Body of pancreas (tissue), 4 donors: ENCODE results near the gene SLC24A4. TPM values are rescaled to one million over a fixed set of nuclear protein-coding genes. Genes with fewer than 3 reads are reported as not detected.

Experiments used
- ATAC-seq: fragments of 150-250 bp; one replicate; pipeline ENCODE4 v1.9.1; 2016
- DNase-seq, 4 donors: peaks; one replicate each; pipeline ENCODE4 v3.0.0-alpha.2; 2019
- H3K27ac ChIP-seq, 4 donors: fragments of 200-600 bp; sonication (generic); 1 replicate in 3 of 4; 2 replicates in 1 of 4; pipeline versions ENCODE4 v1.5.1 to v1.6.1; 2016 to 2019; ENCODE audit warnings: mild to moderate bottlenecking in 1 of 4, mixed read lengths in 1 of 4, moderate library complexity in 1 of 4
- H3K27me3 ChIP-seq, 2 donors: fragments of 200-600 bp; sonication (generic); one replicate each; pipeline ENCODE4 v1.6.0; 2016; ENCODE audit warnings: mild to moderate bottlenecking in 1 of 2
- H3K36me3 ChIP-seq, 2 donors: fragments of 200-600 bp; sonication (generic); replicated peaks in 1 of 2; 2 replicates each; pipeline ENCODE4 v1.5.1; 2016; ENCODE audit warnings: low read depth in 2 of 2; ENCODE audit not compliant: insufficient read depth in 1 of 2
- H3K4me1 ChIP-seq: fragments of 200-600 bp; sonication (generic); one replicate; pipeline ENCODE4 v1.6.0; 2016
- H3K4me3 ChIP-seq, 2 donors: fragments of 200-600 bp; sonication (generic); 1 replicate in 1 of 2; 2 replicates in 1 of 2; pipeline ENCODE4 v1.5.1; 2016 to 2019
- H3K9me3 ChIP-seq, 3 donors: fragments of 200-600 bp; sonication (generic); 1 replicate in 2 of 3; 2 replicates in 1 of 3; pipeline ENCODE4 v1.5.1; 2016
- POLR2A ChIP-seq, 3 donors: fragments of 450-650 bp; IDR thresholded peaks; one replicate each; pipeline ENCODE4 v1.6.1; 2016; ENCODE audit warnings: antibody characterized with exemption in 3 of 3, mild to moderate bottlenecking in 2 of 3
- WGBS, 2 donors: methylation state at CpG; one replicate each; pipeline ENCODE4 v1.1.5; 2017; 5-methylcytosine and 5-hydroxymethylcytosine counted together
- intact Hi-C: fragments of 100-400 bp; cut with DNase I; formaldehyde crosslinking; loops from one replicate; pipeline ENCODE4 v1.15.1; 2023
- total RNA-seq, 2 donors: library from RNA; depleted of rRNA; stranded (reverse); fragments of >200 nt; gene quantifications; one replicate each; pipeline ENCODE4 v1.1.0, GENCODE V29; 2016
- TF ChIP-seq, protein P1 (sequence below), 7 experiments: fragments of 450-650 bp in 4 of 7; fragments of 200-600 bp in 3 of 7; sonication (generic) in 3 of 7; IDR thresholded peaks; one replicate each; pipeline ENCODE4 v1.5.1; 2016 to 2019; ENCODE audit warnings: antibody characterized with exemption in 7 of 7

Gene SLC24A4
- total RNA-seq, 2 donors from 2014 or later = 0.26 TPM; not detected in 1

DNA sequence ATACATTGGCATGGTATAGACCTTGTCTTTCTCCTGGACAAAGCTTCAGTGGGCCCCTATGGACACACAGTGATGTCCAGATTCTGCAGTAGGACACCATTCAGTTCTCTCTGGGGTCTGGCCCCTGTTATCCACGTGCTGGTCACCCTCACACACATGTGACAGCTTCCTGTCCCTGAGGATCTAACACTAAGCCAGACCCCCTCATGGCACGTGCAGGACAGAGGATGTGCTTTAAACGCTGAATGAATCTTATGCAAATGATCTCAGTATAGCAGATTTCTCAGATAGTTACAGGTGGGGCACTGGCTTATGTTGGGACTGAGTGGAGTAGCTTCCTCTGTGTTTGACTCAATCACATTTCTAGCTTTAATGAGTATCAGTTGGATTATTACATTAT lies 33.7 kb downstream of the SLC24A4 start:
- intact Hi-C loops = no loop called here
- Histone ChIP-seq H3K4me3 (no peak overlapping the region), H3K9me3 (no peaks in the 10 kb centered on the region), H3K27ac (no peak overlapping the region), H3K4me1 (no peaks in the 10 kb centered on the region), H3K36me3 (no peaks in the 10 kb centered on the region), H3K27me3 (no peaks in the 10 kb centered on the region)
- WGBS, 2 donors = 11 to 24% methylated on average over 3 of the region's 3 CpGs
- TF ChIP-seq, protein P1, sequence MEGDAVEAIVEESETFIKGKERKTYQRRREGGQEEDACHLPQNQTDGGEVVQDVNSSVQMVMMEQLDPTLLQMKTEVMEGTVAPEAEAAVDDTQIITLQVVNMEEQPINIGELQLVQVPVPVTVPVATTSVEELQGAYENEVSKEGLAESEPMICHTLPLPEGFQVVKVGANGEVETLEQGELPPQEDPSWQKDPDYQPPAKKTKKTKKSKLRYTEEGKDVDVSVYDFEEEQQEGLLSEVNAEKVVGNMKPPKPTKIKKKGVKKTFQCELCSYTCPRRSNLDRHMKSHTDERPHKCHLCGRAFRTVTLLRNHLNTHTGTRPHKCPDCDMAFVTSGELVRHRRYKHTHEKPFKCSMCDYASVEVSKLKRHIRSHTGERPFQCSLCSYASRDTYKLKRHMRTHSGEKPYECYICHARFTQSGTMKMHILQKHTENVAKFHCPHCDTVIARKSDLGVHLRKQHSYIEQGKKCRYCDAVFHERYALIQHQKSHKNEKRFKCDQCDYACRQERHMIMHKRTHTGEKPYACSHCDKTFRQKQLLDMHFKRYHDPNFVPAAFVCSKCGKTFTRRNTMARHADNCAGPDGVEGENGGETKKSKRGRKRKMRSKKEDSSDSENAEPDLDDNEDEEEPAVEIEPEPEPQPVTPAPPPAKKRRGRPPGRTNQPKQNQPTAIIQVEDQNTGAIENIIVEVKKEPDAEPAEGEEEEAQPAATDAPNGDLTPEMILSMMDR (IDR thresholded peaks at IDR 0.05) = no peak
- no peak for TF ChIP-seq POLR2A (IDR thresholded peaks at IDR 0.05)
- ATAC-seq = no peak
- DNase-seq = no peak

DNA sequence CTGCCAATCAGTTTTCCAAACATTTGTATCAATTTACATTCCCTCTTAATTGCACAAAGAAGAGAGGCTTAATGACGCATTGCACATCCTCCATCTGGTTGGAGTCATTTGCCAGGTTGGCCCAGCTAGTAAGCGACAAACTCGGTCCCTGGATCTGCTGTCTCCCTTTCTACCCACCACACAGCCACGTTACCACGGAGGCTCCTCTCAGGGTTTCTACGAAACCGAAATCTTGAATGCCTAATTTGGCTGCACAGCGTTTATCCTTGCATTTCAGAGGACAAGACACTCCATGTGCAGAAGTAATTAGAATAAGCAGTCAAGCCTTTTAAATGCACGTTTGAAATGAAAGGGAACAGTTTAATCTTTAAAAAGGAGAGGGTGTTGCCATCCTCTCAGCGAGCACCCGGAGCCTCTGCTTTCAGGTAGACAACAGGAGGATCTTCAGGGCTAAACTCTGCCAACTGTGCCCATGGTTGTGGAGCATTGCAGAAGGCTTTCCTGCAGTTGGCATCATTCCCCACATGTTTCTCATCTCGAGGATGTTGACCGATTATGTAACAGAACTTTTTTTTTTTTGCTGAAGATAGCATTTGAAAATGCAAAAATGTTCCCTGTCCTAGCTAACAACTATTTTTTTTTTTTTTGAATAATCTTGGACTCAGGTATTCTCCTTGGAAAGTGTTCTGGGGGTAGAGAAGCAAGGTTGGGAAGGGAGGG lies 37.8 kb downstream of the SLC24A4 start:
- Histone ChIP-seq H3K27ac (no peak overlapping the region), H3K4me3 (no peak overlapping the region), H3K27me3 (no peaks in the 10 kb centered on the region), H3K9me3 (no peaks in the 10 kb centered on the region), H3K4me1 (no peaks in the 10 kb centered on the region), H3K36me3 (no peaks in the 10 kb centered on the region)
- DNase-seq = no peak
- intact Hi-C loops = no loop called here
- ATAC-seq = no peak
- 54 to 59% methylated on average over 13 of the region's 13 CpGs for WGBS, 2 donors
- no peak for TF ChIP-seq POLR2A (IDR thresholded peaks at IDR 0.05)
- TF ChIP-seq, protein P1 (IDR thresholded peaks at IDR 0.05) = no peak

DNA sequence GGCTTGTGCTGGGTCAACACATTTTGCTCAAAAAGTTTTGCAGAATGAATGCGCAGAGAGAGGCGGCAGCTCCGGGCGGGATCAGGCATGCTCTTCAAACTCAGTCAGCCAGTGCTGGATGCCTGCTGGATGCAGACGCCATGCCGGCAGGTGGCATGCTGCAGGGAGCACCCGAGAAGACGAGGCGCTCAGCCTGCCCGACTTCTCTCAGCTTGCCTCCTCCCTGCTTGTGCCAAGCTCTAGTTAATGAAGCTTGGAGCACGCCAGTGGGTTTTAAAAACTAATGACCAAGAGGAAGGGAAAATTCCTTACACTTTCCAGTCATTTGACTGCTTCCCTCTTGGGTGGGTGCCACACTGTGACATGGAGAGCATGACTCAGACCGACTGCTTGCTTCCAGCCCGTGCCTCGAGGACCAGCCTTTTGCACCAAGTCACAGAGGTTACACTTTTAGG lies 39.8 kb downstream of the SLC24A4 start:
- Histone ChIP-seq H3K27ac (no peak overlapping the region), H3K27me3 (no peaks in the 10 kb centered on the region), H3K36me3 (no peaks in the 10 kb centered on the region), H3K4me3 (no peak overlapping the region), H3K4me1 (no peaks in the 10 kb centered on the region), H3K9me3 (no peaks in the 10 kb centered on the region)
- ATAC-seq = no peak
- DNase-seq = no peak
- WGBS, 2 donors = 72 to 76% methylated on average over 12 to 14 of the region's 14 CpGs
- no peak for TF ChIP-seq POLR2A (IDR thresholded peaks at IDR 0.05)
- TF ChIP-seq, protein P1 (IDR thresholded peaks at IDR 0.05) = no peak
- intact Hi-C loops = no loop called here

DNA sequence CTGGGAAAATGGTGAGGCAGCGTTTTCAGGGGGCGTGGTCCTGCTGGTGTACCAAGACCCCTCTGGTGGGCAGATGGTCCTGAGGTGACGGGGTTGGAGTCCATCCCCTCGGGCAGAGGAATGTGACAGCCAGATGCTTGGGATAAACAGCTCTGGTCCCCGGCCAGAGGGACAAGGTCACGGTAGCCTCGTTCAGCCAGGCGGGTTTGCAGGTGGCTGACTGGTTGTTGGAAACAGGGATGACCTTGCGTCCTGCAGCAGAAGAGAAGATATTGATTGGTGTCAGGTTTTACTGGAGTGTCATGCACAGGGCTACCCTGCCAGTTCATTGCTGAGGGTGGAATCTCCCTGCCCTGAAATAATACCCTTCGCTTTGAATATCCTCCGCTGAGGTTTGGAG lies 43.3 kb downstream of the SLC24A4 start:
- no peaks in the 10 kb centered on the region for H3K27me3 ChIP-seq
- no peaks in the 10 kb centered on the region for H3K9me3 ChIP-seq
- intact Hi-C loops = no loop called here
- no peak for TF ChIP-seq POLR2A (IDR thresholded peaks at IDR 0.05)
- TF ChIP-seq, protein P1 (IDR thresholded peaks at IDR 0.05) = no peak
- no peak overlapping the region for H3K4me3 ChIP-seq
- H3K36me3 ChIP-seq = no peaks in the 10 kb centered on the region
- ATAC-seq = no peak
- no peak overlapping the region for H3K27ac ChIP-seq
- no peaks in the 10 kb centered on the region for H3K4me1 ChIP-seq
- 42 to 45% methylated on average over 5 to 11 of the region's 11 CpGs for WGBS, 2 donors
- no peak for DNase-seq

DNA sequence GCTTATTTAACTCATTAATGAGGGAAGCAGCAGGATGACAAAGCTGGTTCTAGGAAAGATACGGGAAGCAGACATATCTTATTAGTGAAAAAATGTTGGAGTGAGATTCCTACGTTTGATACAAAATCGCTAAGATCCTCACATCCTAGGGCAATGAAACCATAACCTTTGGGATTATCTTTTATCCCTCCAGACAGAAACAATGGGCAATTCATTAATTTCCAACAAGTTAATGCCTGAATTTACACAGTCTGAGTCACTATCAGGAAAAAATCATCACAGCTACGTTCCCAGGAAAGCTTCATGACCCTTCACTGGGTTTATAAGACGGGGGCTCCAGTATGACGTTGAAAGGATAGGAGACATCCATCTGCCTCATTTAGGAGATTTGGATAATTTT lies 45.0 kb downstream of the SLC24A4 start:
- Histone ChIP-seq H3K9me3 (no peaks in the 10 kb centered on the region), H3K27me3 (no peaks in the 10 kb centered on the region), H3K27ac (no peak overlapping the region), H3K4me3 (no peak overlapping the region), H3K4me1 (no peaks in the 10 kb centered on the region), H3K36me3 (no peaks in the 10 kb centered on the region)
- intact Hi-C loops = no loop called here
- WGBS, 2 donors = 45 to 52% methylated on average over 6 of the region's 6 CpGs
- TF ChIP-seq, protein P1 (IDR thresholded peaks at IDR 0.05) = no peak
- TF ChIP-seq POLR2A (IDR thresholded peaks at IDR 0.05) = no peak
- DNase-seq (no peak), ATAC-seq (no peak)
